BJ (cell line): Measurements from ENCODE around the gene ATP8A2. TPM values are rescaled to one million over a fixed set of nuclear protein-coding genes. Genes with fewer than 3 reads are reported as not detected.

Source experiments
- CTCF ChIA-PET: fragments of 350-600 bp; formaldehyde crosslinking; extraction: SDS; loops from one replicate; lab custom pipeline; 2021; ENCODE audit warnings: antibody characterized with exemption, inconsistent platforms; lab: Yijun Ruan, JAX
- POLR2A ChIA-PET: fragments of 300-600 bp; sonication (Branson Sonifier 250); formaldehyde crosslinking; extraction: SDS; loops from one replicate; lab custom pipeline; 2021; ENCODE audit warnings: antibody characterized with exemption; lab: Charles Lee
- DNase-seq: peaks from one replicate; pipeline ENCODE4 v3.0.0-alpha.2; 2011; ENCODE audit warnings: low read depth
- H3K27me3 ChIP-seq: 2 replicates; pipeline ENCODE4 v1.6.0; 2011; ENCODE audit warnings: low read length; ENCODE audit not compliant: control insufficient read depth, insufficient read depth
- H3K36me3 ChIP-seq: 2 replicates; pipeline ENCODE4 v1.5.1; 2011; ENCODE audit warnings: low read length; ENCODE audit not compliant: control insufficient read depth, insufficient read depth
- H3K4me3 ChIP-seq: 2 replicates; pipeline ENCODE4 v1.5.1; 2011; ENCODE audit warnings: low read depth, mild to moderate bottlenecking, control low read depth, low read length
- CTCF ChIP-seq: IDR thresholded peaks from 2 replicates; pipeline ENCODE4 v1.5.1; 2011; ENCODE audit warnings: low read depth, mild to moderate bottlenecking, control low read depth, inconsistent platforms, low read length, moderate library complexity; ENCODE audit not compliant: insufficient read depth
- polyA plus RNA-seq: library from polyadenylated mRNA; depleted of rRNA; stranded (reverse); fragments of >200 nt; gene quantifications from 2 replicates; pipeline ENCODE4 v1.2.3, GENCODE V29; 2011

ATP8A2 gene
- polyA plus RNA-seq, 1 experiment, result 0.02 TPM

- ChIA-PET CTCF (interaction anchor here (1.0 kb wide), 1 partner anchor 12 kb away, joined by 3 read pairs; no protein-coding TSS in a partner anchor), POLR2A (no interaction called here)
Observed at GRCh38 chr13:25446261-25446660, 74.5 kb downstream of the ATP8A2 start.

GRCh38 chr13:25447396-25447795, 75.6 kb downstream of the ATP8A2 start:
- no peaks in the 10 kb centered on the region for H3K27me3 ChIP-seq
- CTCF ChIA-PET, result interaction anchor here (0.5 kb wide), 1 partner anchor 402 kb away, joined by 4 read pairs; no protein-coding TSS in a partner anchor
- POLR2A ChIA-PET, result no interaction called here
- TF ChIP-seq CTCF, result no peak
- no peak overlapping the region for H3K4me3 ChIP-seq
- DNase-seq, result no peak
- H3K36me3 ChIP-seq, result no peaks in the 10 kb centered on the region

More at GRCh38 chr13:25446261-25446660, 74.5 kb downstream of the ATP8A2 start:
- no peaks in the 10 kb centered on the region for H3K27me3 ChIP-seq
- no peak for DNase-seq
- TF ChIP-seq CTCF, result no peak
- H3K36me3 ChIP-seq, result no peaks in the 10 kb centered on the region
- H3K4me3 ChIP-seq, result no peak overlapping the region

DNA sequence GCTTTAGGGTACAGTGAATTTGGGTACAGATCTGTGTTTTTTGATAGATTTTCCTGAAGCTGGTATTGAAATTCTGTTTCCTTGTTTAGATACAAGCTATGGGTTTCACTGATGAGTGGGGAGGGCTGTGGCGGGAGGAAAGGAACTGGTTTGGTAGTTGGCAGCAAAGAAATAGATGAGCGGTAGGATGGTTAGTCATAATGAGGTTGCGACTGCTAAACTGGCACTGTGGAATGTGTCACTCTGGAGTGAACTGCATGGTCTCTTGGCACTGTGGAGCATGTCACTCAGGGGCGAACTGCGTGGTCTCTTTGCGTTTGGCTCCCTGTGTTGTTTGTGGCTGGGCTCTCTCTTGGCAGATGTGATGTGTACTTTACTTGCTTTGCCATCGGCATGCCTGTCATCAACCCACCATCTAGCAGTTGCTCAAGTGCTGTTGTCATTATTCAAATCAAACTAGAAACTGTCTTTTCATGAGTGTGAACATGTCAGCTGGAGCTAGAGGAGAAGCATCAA, 82.1 kb downstream of the ATP8A2 start:
- TF ChIP-seq CTCF, result no peak
- POLR2A ChIA-PET, result no interaction called here
- CTCF ChIA-PET, result no interaction called here
- no peak overlapping the region for H3K4me3 ChIP-seq
- H3K27me3 ChIP-seq, result no peaks in the 10 kb centered on the region
- no peak for DNase-seq
- no peaks in the 10 kb centered on the region for H3K36me3 ChIP-seq

- POLR2A ChIA-PET, result no interaction called here
- no peaks in the 10 kb centered on the region for H3K36me3 ChIP-seq
- H3K27me3 ChIP-seq, result no peaks in the 10 kb centered on the region
- CTCF ChIA-PET, result no interaction called here
- no peak for TF ChIP-seq CTCF
- DNase-seq, result no peak
- no peak overlapping the region for H3K4me3 ChIP-seq
Observed at GRCh38 chr13:25455146-25455545, 83.4 kb downstream of the ATP8A2 start.

DNA sequence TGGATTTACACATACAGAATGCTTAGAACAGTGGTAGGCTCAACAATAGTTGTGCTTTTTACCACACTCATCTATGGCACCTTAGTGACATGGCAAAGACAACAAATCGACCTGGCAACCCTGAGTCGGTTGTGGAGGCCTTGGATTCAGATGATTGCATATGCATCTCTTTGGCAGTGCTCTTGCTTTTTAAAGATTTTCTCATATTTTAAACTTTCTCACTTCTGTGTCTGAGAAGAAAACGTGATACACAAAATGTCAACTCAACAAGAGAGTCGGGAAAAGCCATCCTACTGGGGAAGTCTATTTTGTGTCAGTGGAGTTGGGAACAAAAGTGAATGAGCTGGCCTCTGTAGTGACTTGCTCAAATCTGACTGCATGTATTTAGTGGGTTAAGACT, 85.8 kb downstream of the ATP8A2 start:
- TF ChIP-seq CTCF, result no peak
- CTCF ChIA-PET, result no interaction called here
- DNase-seq, result no peak
- Histone ChIP-seq H3K36me3 (no peaks in the 10 kb centered on the region), H3K4me3 (no peak overlapping the region), H3K27me3 (no peaks in the 10 kb centered on the region)
- POLR2A ChIA-PET, result no interaction called here
